ENCODE data around the gene SLCO4A1.

Gene SLCO4A1, protein sequence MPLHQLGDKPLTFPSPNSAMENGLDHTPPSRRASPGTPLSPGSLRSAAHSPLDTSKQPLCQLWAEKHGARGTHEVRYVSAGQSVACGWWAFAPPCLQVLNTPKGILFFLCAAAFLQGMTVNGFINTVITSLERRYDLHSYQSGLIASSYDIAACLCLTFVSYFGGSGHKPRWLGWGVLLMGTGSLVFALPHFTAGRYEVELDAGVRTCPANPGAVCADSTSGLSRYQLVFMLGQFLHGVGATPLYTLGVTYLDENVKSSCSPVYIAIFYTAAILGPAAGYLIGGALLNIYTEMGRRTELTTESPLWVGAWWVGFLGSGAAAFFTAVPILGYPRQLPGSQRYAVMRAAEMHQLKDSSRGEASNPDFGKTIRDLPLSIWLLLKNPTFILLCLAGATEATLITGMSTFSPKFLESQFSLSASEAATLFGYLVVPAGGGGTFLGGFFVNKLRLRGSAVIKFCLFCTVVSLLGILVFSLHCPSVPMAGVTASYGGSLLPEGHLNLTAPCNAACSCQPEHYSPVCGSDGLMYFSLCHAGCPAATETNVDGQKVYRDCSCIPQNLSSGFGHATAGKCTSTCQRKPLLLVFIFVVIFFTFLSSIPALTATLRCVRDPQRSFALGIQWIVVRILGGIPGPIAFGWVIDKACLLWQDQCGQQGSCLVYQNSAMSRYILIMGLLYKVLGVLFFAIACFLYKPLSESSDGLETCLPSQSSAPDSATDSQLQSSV

DNA sequence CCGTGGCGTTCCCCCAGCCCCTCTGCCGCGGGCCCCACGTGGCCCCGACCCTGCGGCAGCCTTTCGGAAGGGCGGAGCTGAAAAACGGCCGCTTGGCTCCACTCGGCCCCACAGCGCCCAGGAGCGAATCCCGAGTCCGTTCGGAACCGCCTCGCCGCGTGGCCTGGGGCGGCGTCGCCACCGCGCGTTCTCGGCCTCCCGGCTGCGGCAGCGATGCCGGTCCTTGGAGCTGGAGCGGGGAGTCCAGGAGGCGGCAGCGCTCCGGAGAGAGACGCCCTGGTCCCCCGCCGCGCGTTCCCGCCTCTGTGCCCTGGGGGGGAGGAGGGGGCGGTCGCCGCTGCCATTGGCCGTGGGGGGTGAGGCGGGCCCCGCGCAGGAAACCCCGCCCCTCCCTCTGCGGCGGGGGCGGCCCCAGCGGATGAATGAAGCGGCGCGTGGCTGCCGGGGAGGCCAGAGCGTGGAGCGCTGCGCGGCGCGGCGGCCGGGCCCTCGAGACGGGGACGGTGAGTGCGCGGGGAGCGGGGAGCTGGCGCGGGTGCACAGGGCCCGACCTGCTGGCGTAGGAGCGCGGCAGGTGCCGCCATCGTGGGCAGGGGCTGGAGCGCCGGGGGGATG lies at the start of gene SLCO4A1:
Gene SLCO4A1 (plus strand): TSS at position 453 of the 615 bp plus-strand sequence. CDS start 13,952 bp downstream, outside the sequence.
- DNase-seq (ENCODE audit: low read depth) = peak; percentile 20

DNA sequence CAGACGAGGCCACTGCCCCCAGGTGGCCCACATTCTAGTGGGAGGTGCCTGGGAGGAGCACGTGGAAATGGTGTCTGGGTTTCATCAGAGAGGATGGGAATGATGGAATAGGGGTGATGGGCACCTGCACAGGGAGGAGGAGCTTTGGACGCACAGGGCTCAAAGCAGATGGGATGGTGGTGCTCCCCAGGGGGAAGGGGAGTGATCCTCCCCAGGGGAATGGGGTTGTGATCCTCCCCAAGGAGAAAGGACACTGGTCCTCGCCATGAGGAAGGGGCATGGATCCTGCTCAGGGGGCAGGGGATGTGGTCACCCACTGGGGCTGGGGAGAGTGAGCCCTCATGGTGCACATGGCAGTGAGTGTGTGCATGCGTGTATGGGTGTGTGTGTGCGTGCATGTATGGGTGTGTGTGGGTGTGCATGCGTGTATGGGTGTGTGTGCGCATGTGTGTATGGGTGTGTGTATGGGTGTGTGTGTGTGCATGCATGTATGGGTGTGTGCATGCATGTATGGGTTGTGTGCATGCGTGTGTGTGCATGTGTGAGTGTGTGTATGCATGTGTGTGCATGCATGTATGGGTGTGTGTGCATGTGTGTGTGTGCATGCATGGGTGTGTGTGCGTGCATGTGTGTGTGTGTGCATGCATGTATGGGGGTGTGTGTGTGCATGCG lies 49.7 kb upstream of the SLCO4A1 start:
- DNase-seq (ENCODE audit: low read depth) = no peak

DNA sequence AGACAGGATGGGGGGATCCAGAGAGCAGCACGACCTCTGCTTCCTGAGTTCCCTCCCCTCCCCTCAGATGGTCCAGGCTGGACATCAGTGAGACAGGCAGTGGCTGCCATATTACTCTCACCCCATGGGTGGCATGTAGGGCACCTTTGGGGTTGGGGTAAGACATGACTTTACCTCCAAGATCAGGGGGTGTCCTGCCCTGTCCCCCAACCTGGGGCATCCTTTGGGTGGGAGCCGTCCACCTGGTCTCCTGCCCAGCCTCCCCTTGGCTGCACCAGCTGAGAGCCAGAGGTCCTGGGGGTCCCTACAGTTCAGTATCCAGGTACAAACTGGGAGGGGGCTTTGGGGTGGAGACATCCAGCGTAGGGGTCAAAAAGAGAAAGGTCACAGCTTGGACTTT lies 48.7 kb upstream of the SLCO4A1 start:
- DNase-seq (ENCODE audit: low read depth) = no peak

- no peak for DNase-seq (ENCODE audit: low read depth)
Observed at GRCh38 chr20:62595069-62595468, 47.2 kb upstream of the SLCO4A1 start.

DNA sequence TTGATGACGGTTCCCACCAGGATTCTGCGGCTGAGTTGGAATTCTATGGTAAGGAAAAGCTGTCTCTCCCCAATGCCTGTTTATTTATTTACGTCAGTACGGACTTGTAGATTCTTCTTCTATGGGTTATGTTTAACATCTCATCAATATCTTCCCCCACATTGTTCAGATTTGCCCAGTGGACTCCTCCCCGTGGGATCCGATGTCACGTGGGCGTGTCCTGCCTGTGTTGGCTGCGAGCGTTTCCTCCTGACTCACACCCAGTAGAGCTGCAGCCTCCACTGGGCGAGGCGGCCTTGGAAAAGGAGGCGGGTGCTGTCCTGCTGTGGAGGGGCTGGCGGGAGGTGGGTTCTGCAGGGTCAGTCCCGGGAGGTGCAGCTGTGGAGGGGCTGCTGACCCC lies 46.8 kb upstream of the SLCO4A1 start:
- DNase-seq (ENCODE audit: low read depth) = peak; percentile 21

GRCh38 chr20:62596486-62596885 lies 45.8 kb upstream of the SLCO4A1 start:
- DNase-seq (ENCODE audit: low read depth) = no peak

DNA sequence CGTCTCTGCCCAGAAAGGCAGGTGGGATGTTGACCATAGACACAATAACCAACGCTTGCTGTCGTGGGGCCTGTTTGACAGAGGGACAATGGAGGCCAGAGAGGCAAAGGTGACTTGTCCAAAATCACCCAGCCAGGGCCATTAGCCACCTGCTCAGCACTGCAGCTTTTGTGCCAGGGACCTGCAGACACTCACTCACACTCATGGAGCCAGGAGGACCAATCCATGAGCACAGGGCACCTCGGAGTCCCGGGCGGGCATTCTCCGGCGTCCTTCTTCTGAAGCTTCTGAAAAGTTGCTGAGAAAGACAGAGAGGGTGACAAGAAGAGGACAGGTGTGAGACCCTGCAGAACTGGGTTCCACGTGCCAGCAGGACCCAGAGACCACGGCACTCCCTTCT lies 45.4 kb upstream of the SLCO4A1 start:
- no peak for DNase-seq (ENCODE audit: low read depth)

GRCh38 chr20:62597416-62598115 lies 44.7 kb upstream of the SLCO4A1 start:
- DNase-seq (ENCODE audit: low read depth) = no peak

GRCh38 chr20:62598761-62599194 lies 43.5 kb upstream of the SLCO4A1 start:
- no peak for DNase-seq (ENCODE audit: low read depth)

DNA sequence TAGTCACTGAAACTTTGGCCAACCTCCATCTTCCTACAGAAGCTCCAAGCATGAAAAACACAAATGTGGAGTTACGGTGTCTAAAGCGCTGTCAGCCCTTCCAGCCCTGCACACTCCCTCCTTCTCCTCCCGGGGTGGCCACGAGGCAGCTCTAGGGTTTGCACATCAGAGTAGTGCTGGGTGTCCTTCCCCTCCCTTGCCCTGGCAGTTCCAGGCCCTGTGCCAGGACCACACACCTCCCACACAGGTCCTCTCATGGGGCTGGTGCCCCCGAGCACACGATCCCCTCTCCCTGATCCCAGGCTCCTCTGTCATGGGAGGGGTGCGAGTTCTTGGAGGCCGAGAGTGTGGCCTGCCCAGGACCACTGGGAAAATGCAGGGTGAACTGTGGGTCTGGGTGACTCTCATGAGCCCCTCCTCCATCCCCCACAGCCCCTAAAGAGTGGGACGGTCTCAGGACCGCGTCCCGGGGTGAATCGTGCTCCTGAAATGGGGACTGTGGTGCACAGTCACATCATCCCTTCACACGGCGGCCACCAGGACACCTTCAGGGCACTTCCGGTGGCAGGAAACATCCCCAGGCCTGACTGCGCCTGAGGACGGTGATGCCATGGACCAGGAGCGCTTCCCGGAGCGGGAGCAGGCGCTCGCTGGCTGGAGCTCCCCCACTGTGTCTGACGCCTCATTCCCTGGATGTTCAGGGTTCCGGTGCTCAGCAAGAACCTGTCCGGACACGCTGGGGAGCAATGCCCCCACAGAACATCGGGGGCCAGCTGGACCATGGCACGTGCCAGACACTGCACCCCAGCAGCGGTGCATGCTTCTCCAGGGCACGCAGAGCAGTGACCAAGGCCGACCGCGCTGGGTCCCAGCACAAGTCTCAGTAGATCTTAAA lies 42.8 kb upstream of the SLCO4A1 start:
- no peak for DNase-seq (ENCODE audit: low read depth)

DNA sequence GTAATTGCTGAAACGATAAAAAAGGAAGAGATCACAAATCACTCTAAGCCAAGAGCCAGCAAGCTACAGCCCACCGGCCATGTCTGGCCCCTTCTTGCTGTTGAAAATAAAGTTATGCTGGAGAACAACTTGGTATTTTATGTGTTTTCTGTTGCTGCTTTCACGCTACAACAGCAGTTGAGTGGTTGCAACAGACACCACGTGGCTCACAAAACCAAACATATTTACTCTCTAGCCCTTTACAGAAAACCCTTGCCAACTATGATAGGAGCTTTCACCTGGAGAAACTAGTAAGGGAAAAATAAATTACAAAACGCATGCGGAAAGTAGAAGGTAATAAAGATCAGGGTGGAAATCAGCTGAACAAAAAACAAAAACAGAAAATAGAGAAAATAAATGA lies 41.1 kb upstream of the SLCO4A1 start:
- no peak for DNase-seq (ENCODE audit: low read depth)

DNA sequence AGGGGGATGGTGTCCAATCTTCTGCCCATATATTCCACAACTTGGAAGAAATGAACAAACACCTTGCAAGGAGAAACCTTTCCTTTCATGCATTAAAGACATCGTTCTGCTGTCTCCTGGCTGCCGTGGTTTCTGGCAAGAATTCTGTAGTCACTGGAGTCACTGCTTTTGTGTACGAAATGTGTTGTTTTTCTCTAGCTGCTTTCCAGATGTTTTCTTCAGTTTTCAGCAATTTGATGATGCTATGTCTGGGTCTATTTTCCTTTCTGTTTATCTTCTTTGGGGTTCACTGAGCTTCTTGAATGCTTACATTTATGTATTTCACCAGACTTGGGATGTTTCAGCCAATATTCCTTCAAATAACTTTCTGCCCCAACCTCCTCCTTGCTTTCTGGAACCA lies 40.6 kb upstream of the SLCO4A1 start:
- no peak for DNase-seq (ENCODE audit: low read depth)

DNA sequence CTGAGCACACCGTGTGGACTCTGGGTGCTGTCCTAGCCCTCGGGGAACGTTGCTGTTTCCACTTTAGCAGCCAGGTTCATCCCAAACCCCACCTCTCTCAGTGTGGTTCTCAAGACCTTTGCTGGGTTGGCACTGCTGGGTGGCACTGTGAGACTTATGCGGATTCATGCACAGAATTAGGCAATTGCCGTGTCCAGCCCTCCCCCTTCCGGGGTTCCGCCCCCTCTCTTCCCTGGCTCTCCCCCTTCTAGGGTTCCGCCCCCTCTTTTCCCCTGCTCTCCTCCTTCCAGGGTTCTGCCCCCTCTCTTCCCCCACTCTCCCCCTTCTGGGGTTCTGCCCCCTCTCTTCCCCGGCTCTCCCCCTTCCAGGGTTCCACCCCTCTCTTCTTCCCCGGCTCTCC lies 39.8 kb upstream of the SLCO4A1 start:
- DNase-seq (ENCODE audit: low read depth) = no peak

- DNase-seq (ENCODE audit: low read depth) = no peak
Observed at GRCh38 chr20:62603021-62603906, 39.0 kb upstream of the SLCO4A1 start.

- DNase-seq (ENCODE audit: low read depth) = no peak
Observed at GRCh38 chr20:62603907-62604785, 38.2 kb upstream of the SLCO4A1 start.

DNA sequence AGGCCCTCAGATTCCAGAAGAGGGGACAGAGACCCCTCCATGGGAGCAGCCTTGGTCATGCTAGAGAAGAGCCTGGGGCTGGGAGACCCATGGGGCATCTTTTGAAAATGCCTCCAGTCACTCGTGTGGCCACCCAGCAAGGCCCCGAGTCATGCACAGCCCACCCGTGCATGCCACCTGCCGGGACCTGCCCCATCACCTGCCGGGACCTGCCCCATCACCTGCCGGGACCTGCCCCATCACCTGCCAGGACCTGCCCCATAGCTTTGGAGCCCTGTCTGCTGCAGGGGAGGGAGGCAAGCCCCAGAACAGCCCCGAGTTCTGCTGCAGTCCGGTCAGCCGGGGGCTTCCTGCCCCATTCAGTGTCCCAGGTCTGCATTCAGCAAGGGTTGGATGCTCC lies 37.5 kb upstream of the SLCO4A1 start:
- DNase-seq (ENCODE audit: low read depth) = no peak

DNA sequence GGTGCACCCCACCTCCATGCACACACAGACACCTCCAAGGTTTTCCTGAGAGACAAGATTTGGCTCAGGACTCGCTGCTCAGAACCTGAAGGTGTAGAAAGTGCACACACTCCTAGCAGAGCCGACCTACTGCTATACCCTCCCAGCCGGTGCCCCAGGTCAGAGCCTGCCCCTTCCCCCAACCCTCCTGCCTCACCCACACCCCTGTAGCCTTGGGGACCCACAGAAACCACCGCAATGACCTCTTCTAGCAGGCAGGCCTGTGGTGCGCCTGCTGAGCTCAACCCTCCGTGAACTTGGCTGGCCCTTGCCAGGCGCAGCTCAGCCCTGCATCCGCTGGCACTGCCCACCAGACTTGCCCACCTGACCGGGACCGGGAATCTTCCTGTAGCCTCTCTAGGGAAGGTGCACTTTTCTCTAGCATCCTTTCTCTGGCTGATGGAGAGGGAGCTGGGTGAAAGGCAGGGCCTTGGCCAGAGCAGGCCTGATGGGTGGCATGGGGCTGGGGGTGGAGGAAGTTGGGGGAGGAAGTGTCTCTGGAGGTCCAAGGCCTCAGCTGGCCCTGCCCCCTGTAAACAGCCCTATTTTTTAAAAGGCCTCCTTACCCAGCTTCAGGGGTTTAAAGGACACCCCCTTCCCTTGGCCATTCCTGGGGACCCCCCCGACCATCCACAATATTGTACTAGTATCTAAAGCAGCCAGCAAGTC lies 36.9 kb upstream of the SLCO4A1 start:
- DNase-seq (ENCODE audit: low read depth) = no peak

GRCh38 chr20:62606016-62606415 lies 36.3 kb upstream of the SLCO4A1 start:
- no peak for DNase-seq (ENCODE audit: low read depth)
